ENCODE results near the gene OXER1. TPM values are rescaled to one million over a fixed set of nuclear protein-coding genes. Genes with fewer than 3 reads are reported as not detected.

Gene OXER1
- total RNA-seq, 4 donors from 2014 or later: 0.75 to 2.0 (median 0.96) TPM

DNA sequence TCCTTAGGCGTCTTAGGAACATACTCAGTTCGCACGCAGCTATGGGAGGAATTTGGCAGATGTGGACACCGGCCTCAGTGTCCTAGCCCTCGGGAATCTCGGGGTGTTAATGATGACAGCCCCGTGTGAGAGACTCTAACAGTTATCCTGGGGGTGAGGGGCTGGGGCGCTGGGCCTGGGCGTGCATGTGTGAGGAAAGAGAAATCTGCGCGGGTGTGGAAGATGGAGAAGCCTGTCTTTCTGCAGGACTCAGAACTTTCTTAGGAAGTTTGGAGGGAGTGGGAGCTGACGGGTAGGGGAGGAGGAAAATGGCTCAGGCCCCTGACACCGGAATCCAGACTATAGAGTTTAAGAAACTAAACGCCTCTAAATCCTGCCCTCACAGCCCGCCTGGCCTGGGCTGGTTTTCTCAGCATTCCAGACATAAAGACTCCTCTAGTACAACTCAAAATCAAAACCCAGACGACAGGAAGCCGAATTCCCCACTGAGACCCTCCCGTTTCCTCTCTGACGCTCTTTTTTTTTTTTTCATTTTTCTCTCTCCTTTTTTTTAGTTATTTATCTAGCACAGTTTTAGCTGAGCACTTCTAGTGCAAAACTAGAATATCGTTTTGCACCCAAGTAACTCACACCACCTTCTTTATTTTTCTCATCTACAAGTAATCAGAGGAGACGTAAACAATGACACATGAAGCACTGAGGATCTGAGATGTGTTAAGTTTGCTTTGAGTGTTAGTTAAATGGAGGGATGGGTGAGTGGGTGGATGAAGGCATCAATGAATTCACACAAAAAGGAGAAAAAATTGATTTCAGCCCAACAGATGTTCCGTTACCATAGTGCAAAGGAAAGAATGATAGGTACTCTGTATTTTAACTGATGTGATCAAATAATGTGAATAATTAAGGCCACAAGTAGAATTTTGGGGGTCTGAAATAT lies 29.7 kb upstream of the OXER1 start:
- TF ChIP-seq, protein P1, sequence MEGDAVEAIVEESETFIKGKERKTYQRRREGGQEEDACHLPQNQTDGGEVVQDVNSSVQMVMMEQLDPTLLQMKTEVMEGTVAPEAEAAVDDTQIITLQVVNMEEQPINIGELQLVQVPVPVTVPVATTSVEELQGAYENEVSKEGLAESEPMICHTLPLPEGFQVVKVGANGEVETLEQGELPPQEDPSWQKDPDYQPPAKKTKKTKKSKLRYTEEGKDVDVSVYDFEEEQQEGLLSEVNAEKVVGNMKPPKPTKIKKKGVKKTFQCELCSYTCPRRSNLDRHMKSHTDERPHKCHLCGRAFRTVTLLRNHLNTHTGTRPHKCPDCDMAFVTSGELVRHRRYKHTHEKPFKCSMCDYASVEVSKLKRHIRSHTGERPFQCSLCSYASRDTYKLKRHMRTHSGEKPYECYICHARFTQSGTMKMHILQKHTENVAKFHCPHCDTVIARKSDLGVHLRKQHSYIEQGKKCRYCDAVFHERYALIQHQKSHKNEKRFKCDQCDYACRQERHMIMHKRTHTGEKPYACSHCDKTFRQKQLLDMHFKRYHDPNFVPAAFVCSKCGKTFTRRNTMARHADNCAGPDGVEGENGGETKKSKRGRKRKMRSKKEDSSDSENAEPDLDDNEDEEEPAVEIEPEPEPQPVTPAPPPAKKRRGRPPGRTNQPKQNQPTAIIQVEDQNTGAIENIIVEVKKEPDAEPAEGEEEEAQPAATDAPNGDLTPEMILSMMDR (IDR thresholded peaks at IDR 0.05; ENCODE audit: low read depth): no peak

DNA sequence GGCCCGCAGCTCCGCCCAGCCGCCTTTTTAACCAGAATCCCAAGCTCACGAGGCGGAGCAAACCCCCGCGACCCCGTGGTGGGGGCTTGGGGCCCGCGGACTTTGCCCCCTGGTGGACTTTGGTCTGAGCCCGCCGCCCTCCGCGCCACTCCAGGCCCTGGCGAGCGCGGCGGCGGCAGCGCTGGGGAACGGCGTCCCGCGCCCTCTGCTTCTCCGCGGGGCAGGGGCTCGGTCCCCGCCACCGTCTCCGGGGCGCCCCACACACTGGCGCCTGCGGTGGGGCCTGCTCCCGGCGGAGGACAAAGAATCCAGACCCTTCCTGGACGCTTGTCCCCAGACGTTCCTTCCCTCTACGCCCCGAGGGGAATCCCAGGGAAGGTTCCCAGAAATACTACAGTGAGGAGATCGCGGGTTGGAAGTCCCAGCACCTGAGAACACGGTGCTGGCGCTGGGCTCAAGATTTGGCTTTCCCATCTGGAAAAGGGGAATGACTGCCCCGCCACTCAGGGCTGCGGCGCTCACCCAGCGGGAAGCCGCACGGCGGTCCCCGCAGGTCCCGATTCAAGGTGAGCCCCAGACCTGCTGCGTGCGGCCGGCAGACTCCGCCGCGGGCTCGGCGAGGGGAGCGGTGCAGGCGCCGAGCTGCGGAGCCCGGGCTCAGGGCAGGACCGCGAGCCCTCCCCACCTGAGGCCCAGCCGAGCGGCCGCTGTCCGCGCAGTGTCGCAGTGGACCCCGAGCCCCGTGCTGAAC lies 28.8 kb upstream of the OXER1 start, which contains the start of gene HAAO:
TSS of gene HAAO (minus strand) at position 1 of the 751 bp plus-strand sequence. CDS start 47 bp downstream, outside the sequence.
- TF ChIP-seq, protein P1 (IDR thresholded peaks at IDR 0.05; ENCODE audit: low read depth): no peak

DNA sequence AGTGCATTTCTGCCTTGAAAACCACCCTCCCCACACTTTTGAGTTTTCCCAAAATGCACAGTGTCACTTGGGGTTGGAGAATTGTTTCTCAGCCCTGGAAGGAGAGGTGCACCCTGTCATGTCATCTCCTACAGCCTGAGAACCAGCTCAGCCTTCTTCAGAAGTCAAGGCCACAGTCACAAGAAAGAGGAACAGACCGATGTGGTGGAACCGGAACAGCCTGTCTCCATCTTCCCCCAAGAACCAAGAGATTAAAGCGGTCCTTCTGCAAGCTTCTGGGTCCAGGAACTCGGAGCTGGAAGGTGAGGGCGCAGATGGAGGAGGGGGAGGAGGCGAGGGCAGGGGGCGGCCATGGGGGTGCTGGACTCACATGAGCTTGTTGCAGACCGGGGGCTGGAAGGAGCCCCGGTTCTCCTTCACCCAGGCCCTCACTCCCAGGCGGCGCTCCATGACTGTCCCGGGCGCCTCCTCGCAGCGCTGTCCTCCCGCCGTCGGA lies 28.2 kb upstream of the OXER1 start:
- TF ChIP-seq, protein P1 (IDR thresholded peaks at IDR 0.05; ENCODE audit: low read depth): no peak

DNA sequence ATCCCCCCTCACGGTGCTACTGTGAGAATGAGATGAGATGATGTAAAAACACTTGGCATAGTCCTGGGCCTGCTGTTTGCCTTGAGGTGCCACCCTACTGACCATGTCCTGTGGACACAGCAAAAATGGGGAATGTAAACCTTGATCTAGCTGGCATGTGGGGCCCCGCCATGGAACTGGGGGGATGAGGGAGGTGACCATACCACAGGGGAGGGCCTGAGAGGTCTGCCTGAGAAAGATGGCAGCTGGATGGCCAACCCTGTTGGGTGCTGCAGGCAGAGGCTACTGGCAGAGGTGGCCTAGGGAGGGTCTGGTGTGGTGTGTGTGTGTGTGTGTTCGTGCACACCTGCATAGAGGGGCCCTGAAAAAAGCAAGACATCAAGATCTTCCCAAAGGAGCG lies 27.7 kb upstream of the OXER1 start:
- TF ChIP-seq, protein P1 (IDR thresholded peaks at IDR 0.05; ENCODE audit: low read depth): no peak

DNA sequence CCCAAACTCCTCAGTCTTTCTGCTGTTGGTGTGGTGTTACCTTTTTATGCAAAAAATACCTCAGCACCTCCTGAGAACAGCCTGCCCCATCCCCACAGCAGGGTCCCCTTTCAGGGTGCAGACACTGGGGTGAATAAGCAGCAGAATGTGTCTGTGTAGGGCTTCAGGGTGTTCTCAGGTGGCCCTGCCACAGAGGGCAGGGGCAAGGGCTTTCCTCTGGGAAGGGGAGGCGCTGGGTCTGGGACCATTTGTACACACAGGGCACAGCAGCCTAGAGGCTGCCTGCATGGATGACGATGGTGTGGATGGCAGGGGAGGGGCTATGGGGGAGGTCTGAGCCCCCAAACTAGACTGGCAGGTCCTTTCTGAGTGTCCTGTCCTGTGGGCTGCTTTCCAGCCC lies 25.8 kb upstream of the OXER1 start:
- TF ChIP-seq, protein P1 (IDR thresholded peaks at IDR 0.05; ENCODE audit: low read depth): no peak

DNA sequence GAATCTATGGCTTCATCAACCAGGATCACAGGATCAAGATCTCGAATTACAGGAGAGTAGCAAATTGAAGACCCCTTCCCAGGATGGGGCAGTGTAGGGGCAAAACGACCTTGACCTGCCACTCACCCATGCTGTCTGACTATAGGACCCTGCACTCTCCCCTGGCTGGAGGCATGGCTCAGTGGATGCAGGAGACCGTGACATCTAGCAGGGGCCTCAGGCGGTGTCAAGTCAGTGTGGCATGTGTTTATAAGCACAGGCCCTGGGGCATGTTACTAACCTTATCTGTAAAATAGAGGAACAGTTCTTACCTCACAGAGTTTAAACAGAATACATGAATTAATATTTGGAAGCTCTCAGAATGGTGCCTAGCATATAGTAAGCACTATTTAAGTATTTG lies 24.9 kb upstream of the OXER1 start:
- TF ChIP-seq, protein P1 (IDR thresholded peaks at IDR 0.05; ENCODE audit: low read depth): no peak

DNA sequence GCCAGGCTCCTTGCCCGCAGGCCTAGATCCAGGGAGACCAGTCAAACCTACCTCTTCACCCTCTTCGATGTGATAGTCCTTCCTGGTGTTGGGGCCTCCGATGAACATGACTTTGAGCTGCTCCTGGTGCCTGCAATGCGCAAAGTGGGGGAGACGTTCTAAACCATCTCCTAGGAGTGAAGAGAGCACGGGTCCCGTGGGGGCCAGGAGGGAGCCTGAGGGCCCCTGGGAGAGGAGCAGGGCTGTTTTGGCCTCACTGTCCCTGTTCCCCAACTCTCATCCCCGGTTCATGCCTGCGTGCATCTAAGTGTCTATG lies 24.5 kb upstream of the OXER1 start:
- TF ChIP-seq, protein P1 (IDR thresholded peaks at IDR 0.05; ENCODE audit: low read depth): no peak

Data from subcutaneous adipose tissue (tissue), 4 donors.